Gastrocnemius medialis (tissue), 4 donors: ENCODE data around the gene NMBR.

Experiments used
- CTCF ChIP-seq, 5 experiments: fragments of 450-650 bp in 3 of 5; fragments of 200-600 bp in 2 of 5; sonication (generic) in 2 of 5; IDR thresholded peaks in 4 of 5; conservative IDR thresholded peaks in 1 of 5; 1 replicate in 4 of 5; 2 replicates in 1 of 5; pipeline ENCODE4 v1.5.1; 2016 to 2019; ENCODE audit warnings: antibody characterized with exemption in 5 of 5, mild to moderate bottlenecking in 3 of 5, moderate library complexity in 3 of 5
- POLR2A ChIP-seq, 2 donors: fragments of 450-650 bp; IDR thresholded peaks; one replicate each; pipeline ENCODE4 v1.6.1; 2017; ENCODE audit warnings: antibody characterized with exemption in 2 of 2, mild to moderate bottlenecking in 2 of 2, moderate library complexity in 2 of 2

- TF ChIP-seq POLR2A (IDR thresholded peaks at IDR 0.05) (no peak), CTCF (IDR thresholded peaks at IDR 0.05 in 4 of 5, conservative IDR thresholded peaks at IDR 0.05 in 1 of 5) (no peak)
Measured at GRCh38 chr6:142178129-142178528, 31.2 kb upstream of the NMBR start.
